Testis (tissue), 2 donors: ENCODE results near the gene NCS1.

ENCODE experiments used
- POLR2A ChIP-seq: fragments of 450-650 bp; IDR thresholded peaks from one replicate; pipeline ENCODE4 v1.6.1; 2017; ENCODE audit warnings: antibody characterized with exemption, mild to moderate bottlenecking, moderate library complexity
- TF ChIP-seq, protein P1 (sequence below), 3 experiments: fragments of 450-650 bp in 2 of 3; fragments of 200-600 bp in 1 of 3; sonication (generic) in 1 of 3; IDR thresholded peaks; one replicate each; pipeline ENCODE4 v1.5.1; 2016 to 2019; ENCODE audit warnings: antibody characterized with exemption in 3 of 3, mild to moderate bottlenecking in 2 of 3, moderate library complexity in 1 of 3

DNA sequence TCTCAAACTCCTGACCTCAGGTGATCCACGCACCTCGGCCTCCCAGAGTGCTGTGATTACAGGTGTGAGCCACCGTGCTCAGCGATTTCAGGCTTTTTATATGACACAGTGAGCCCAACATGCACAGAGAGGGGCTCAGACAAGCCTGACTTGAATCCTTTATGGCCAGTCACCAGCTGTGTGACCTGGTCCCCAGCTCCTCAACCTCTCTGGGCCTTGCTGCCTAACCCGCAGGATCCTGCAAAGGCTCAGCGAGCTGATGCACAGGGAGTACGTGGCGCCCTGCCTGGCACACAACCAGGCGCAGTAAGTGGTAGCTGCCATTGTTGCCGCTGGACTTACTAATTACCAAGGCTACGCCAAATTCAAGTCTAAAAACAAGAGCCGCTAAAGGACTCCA is 16.6 kb upstream of the NCS1 start:
- TF ChIP-seq, protein P1, sequence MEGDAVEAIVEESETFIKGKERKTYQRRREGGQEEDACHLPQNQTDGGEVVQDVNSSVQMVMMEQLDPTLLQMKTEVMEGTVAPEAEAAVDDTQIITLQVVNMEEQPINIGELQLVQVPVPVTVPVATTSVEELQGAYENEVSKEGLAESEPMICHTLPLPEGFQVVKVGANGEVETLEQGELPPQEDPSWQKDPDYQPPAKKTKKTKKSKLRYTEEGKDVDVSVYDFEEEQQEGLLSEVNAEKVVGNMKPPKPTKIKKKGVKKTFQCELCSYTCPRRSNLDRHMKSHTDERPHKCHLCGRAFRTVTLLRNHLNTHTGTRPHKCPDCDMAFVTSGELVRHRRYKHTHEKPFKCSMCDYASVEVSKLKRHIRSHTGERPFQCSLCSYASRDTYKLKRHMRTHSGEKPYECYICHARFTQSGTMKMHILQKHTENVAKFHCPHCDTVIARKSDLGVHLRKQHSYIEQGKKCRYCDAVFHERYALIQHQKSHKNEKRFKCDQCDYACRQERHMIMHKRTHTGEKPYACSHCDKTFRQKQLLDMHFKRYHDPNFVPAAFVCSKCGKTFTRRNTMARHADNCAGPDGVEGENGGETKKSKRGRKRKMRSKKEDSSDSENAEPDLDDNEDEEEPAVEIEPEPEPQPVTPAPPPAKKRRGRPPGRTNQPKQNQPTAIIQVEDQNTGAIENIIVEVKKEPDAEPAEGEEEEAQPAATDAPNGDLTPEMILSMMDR (IDR thresholded peaks at IDR 0.05) = no peak
- TF ChIP-seq POLR2A = no peak
